SU-DHL-6 (cell line): ENCODE results near the gene MED12L.

Experiments
- H2AFZ ChIP-seq: fragments of 200-600 bp; sonication (generic); 2 replicates; pipeline ENCODE4 v1.6.1; 2014; ENCODE audit warnings: low read depth, mild to moderate bottlenecking, moderate library complexity, mixed read lengths, antibody characterized with exemption, low read length; ENCODE audit not compliant: severe bottlenecking
- H3F3A ChIP-seq: fragments of 200-600 bp; shearing (Covaris generic); 2 replicates; pipeline ENCODE4 v1.6.0; 2016; ENCODE audit warnings: antibody characterized with exemption, mild to moderate bottlenecking; ENCODE audit not compliant: insufficient read depth
- H3K27ac ChIP-seq: fragments of 200-600 bp; sonication (generic); 2 replicates; pipeline ENCODE4 v1.5.1; 2016; ENCODE audit warnings: low read depth, mild to moderate bottlenecking, low read length, moderate library complexity, mixed read lengths
- H3K27me3 ChIP-seq: fragments of 200-600 bp; sonication (generic), shearing (Covaris generic); 2 replicates; pipeline ENCODE4 v1.6.0; 2014; ENCODE audit warnings: mild to moderate bottlenecking, low read length
- H3K36me3 ChIP-seq: fragments of 200-600 bp; sonication (generic); 2 replicates; pipeline ENCODE4 v1.6.1; 2014; ENCODE audit warnings: mild to moderate bottlenecking, low read length, mixed read lengths
- H3K4me2 ChIP-seq: fragments of 300-600, 200-600 bp; shearing (Covaris generic), sonication (generic); 2 replicates; pipeline ENCODE4 v1.6.0; 2014; ENCODE audit warnings: low read length, low read depth, mild to moderate bottlenecking; ENCODE audit not compliant: poor library complexity, severe bottlenecking
- H3K4me3 ChIP-seq: fragments of 200-600 bp; sonication (generic); 2 replicates; pipeline ENCODE4 v1.5.1; 2014; ENCODE audit warnings: antibody characterized with exemption, low read length, mild to moderate bottlenecking, mixed read lengths; ENCODE audit not compliant: insufficient read depth, poor library complexity, severe bottlenecking
- H3K79me2 ChIP-seq: fragments of 200-600 bp; sonication (generic); 2 replicates; pipeline ENCODE4 v1.6.1; 2014; ENCODE audit warnings: mild to moderate bottlenecking, low read length, moderate library complexity; ENCODE audit not compliant: insufficient read depth
- H3K9ac ChIP-seq: fragments of 200-600 bp; sonication (generic); 2 replicates; pipeline ENCODE4 v1.7.0; 2014; ENCODE audit warnings: mild to moderate bottlenecking, low read length
- H3K9me2 ChIP-seq: fragments of 200-600 bp; sonication (generic); replicated peaks from 2 replicates; pipeline ENCODE4 v1.6.1; 2014; ENCODE audit warnings: low read length; ENCODE audit not compliant: insufficient read depth
- H3K9me3 ChIP-seq: fragments of 200-600 bp; sonication (generic); 2 replicates; pipeline ENCODE4 v1.6.1; 2014; ENCODE audit warnings: low read length, mixed read lengths; ENCODE audit not compliant: insufficient read depth
- H4K20me1 ChIP-seq: fragments of 200-600 bp; sonication (generic); 2 replicates; pipeline ENCODE4 v1.6.1; 2014; ENCODE audit warnings: low read depth, mild to moderate bottlenecking, antibody characterized with exemption, low read length, moderate library complexity, mixed read lengths
- EZH2phosphoT487 ChIP-seq: fragments of 200-600 bp; sonication (generic), shearing (Covaris generic); conservative IDR thresholded peaks from 2 replicates; pipeline ENCODE4 v1.6.1; 2018; ENCODE audit warnings: mild to moderate bottlenecking, antibody characterized with exemption, low read length, moderate library complexity, mixed read lengths
- TF ChIP-seq, protein P1 (sequence below): fragments of 200-600 bp; sonication (generic); IDR thresholded peaks from one replicate; pipeline ENCODE4 v1.5.1; 2017; ENCODE audit warnings: antibody characterized with exemption, mild to moderate bottlenecking, low read length, moderate library complexity; ENCODE audit not compliant: insufficient read depth, poor library complexity, severe bottlenecking

Gene MED12L

DNA sequence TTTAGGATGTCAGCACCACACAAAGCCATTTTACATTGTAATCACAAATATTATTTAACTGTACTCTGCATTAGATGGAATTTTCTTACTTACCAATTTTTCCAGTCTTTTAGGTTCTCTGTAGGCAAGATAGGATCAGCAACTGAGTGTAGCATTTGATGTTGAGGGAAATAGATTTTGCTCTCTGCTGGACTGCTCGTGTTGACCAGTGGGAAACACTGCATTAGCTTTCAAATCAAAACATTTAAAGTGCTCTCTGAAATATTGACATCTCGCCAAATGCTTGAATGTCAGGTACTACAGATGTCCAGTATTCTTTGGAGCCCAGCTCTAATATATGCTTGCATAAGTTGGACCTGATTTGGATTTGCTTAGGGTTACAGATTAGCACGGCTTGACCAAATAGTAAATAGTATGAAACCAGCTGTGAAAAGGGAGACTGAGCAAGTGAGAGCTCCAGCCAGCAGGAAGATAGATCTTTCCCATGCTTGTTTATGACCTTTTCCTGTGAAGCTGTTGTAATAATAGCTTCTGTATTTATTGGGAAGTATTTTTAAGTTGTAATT is 163.4 kb downstream of the MED12L start:
- H2AFZ ChIP-seq = no peak overlapping the region
- no peaks in the 10 kb centered on the region for H4K20me1 ChIP-seq
- no peaks in the 10 kb centered on the region for H3K36me3 ChIP-seq
- no peaks in the 10 kb centered on the region for H3K9me3 ChIP-seq
- no peaks in the 10 kb centered on the region for H3K27me3 ChIP-seq
- H3K9me2 ChIP-seq = no peaks in the 10 kb centered on the region
- H3K9ac ChIP-seq = no peak overlapping the region
- no peaks in the 10 kb centered on the region for H3K79me2 ChIP-seq
- H3K4me2 ChIP-seq = no peak overlapping the region
- H3K27ac ChIP-seq = no peak overlapping the region
- H3F3A ChIP-seq = no peaks in the 10 kb centered on the region
- TF ChIP-seq EZH2phosphoT487 = no peak
- TF ChIP-seq, protein P1, sequence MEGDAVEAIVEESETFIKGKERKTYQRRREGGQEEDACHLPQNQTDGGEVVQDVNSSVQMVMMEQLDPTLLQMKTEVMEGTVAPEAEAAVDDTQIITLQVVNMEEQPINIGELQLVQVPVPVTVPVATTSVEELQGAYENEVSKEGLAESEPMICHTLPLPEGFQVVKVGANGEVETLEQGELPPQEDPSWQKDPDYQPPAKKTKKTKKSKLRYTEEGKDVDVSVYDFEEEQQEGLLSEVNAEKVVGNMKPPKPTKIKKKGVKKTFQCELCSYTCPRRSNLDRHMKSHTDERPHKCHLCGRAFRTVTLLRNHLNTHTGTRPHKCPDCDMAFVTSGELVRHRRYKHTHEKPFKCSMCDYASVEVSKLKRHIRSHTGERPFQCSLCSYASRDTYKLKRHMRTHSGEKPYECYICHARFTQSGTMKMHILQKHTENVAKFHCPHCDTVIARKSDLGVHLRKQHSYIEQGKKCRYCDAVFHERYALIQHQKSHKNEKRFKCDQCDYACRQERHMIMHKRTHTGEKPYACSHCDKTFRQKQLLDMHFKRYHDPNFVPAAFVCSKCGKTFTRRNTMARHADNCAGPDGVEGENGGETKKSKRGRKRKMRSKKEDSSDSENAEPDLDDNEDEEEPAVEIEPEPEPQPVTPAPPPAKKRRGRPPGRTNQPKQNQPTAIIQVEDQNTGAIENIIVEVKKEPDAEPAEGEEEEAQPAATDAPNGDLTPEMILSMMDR = no peak
- H3K4me3 ChIP-seq = no peak overlapping the region

DNA sequence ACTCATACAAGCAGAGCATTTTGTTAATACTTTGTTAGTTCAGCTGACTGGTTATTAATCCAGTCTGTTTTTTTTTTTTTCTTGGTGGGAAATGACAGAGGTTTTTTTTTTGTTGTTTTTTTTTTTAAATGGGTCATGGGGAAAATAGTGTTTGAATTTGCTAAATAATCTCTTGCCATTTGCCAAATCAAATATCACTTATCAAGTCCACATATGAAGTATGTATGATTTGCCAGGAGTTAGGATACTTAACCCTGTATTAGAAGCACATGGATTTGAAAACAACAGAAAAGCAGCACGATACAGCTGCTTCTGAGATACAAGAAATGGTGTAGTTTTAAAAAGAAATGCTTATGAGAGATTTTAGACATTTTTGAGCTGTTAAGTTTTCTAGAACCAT is 171.3 kb downstream of the MED12L start:
- Histone ChIP-seq H3K27ac (no peak overlapping the region), H3K4me3 (no peak overlapping the region), H3K79me2 (no peaks in the 10 kb centered on the region), H3K9me3 (no peaks in the 10 kb centered on the region), H3K9ac (no peak overlapping the region), H3F3A (no peaks in the 10 kb centered on the region), H4K20me1 (no peaks in the 10 kb centered on the region), H3K27me3 (no peaks in the 10 kb centered on the region), H3K9me2 (no peaks in the 10 kb centered on the region), H2AFZ (no peak overlapping the region), H3K36me3 (no peaks in the 10 kb centered on the region), H3K4me2 (no peak overlapping the region)
- TF ChIP-seq, protein P1 = no peak
- TF ChIP-seq EZH2phosphoT487 = no peak

- no peak overlapping the region for H2AFZ ChIP-seq
- H3K27me3 ChIP-seq = no peaks in the 10 kb centered on the region
- H3K9ac ChIP-seq = no peak overlapping the region
- no peak overlapping the region for H3K27ac ChIP-seq
- H3K9me3 ChIP-seq = no peaks in the 10 kb centered on the region
- H3K36me3 ChIP-seq = no peaks in the 10 kb centered on the region
- TF ChIP-seq EZH2phosphoT487 = no peak
- TF ChIP-seq, protein P1 = no peak
- no peaks in the 10 kb centered on the region for H3K9me2 ChIP-seq
- H4K20me1 ChIP-seq = no peaks in the 10 kb centered on the region
- no peak overlapping the region for H3K4me3 ChIP-seq
- no peaks in the 10 kb centered on the region for H3K79me2 ChIP-seq
- H3K4me2 ChIP-seq = no peak overlapping the region
- H3F3A ChIP-seq = no peaks in the 10 kb centered on the region
Observed at GRCh38 chr3:151259664-151260063, 174.2 kb downstream of the MED12L start.
